ENCODE data around the gene GNAL. TPM values are rescaled to one million over a fixed set of nuclear protein-coding genes. Genes with fewer than 3 reads are reported as not detected.

The GNAL gene
- total and polyA plus RNA-seq, 7 donors = 0.46 to 25.1 (median 13.2) TPM

DNA sequence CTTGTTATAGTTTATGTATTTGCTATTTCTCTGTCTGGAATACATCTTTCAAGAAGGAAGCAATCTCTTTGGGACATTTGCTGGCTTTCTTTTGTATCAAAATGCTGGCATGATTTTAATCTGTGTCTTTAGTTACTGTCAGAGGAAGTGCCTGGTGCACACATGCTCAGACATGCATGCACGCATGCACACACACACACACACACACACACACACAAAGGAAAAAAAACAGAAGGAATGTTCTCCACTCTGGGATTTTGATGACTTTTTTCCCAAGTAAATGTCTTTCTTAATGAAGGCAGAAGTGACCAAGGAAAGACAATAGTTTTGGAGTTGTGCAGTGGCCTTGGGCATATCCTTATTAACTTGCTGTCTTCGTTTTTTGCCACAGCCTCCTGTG, 6.7 kb downstream of the GNAL start:
- no peaks in the 10 kb centered on the region for H3K36me3 ChIP-seq
- intact Hi-C loops (cut with DNase I) = no loop called here
- H3K9me3 ChIP-seq = no peaks in the 10 kb centered on the region
- H3K4me3 ChIP-seq = no peak overlapping the region
- WGBS, 2 donors = 91 to 93% methylated on average over 2 of the region's 2 CpGs
- peaks cover 0 to 6% (median 0%) of the 10 kb centered on the region in 4 donors for H3K4me1 ChIP-seq
- DNase-seq = no peak
- no peak overlapping the region for H3K27ac ChIP-seq
- no peaks in the 10 kb centered on the region for H3K27me3 ChIP-seq
- TF ChIP-seq POLR2AphosphoS5 (IDR thresholded peaks at IDR 0.05) = no peak
- no peak for TF ChIP-seq POLR2A (IDR thresholded peaks at IDR 0.05)
- TF ChIP-seq CTCF (IDR thresholded peaks at IDR 0.05) = no peak
- no peak for TF ChIP-seq EP300 (IDR thresholded peaks at IDR 0.05)

- 32 to 62% methylated on average over 7 of the region's 7 CpGs for WGBS, 2 donors
- intact Hi-C loops (cut with DNase I) = no loop called here
Measured at GRCh38 chr18:11696451-11696850, 7.4 kb downstream of the GNAL start.

GRCh38 chr18:11700876-11701275, 11.8 kb downstream of the GNAL start:
- intact Hi-C loops (cut with DNase I) = no loop called here
- Histone ChIP-seq H3K27ac (no peak overlapping the region), H3K27me3 (no peaks in the 10 kb centered on the region), H3K36me3 (no peaks in the 10 kb centered on the region), H3K4me1 (peaks cover 0 to 6% (median 0%) of the 10 kb centered on the region in 4 donors), H3K9me3 (no peaks in the 10 kb centered on the region), H3K4me3 (no peak overlapping the region)
- DNase-seq = no peak
- WGBS, 2 donors = 87 to 96% methylated on average over 6 of the region's 6 CpGs
- TF ChIP-seq POLR2AphosphoS5 (IDR thresholded peaks at IDR 0.05) (no peak), CTCF (IDR thresholded peaks at IDR 0.05) (no peak)

More at GRCh38 chr18:11696451-11696850, 7.4 kb downstream of the GNAL start:
- peaks cover 0 to 6% (median 0%) of the 10 kb centered on the region in 4 donors for H3K4me1 ChIP-seq
- DNase-seq = no peak
- H3K9me3 ChIP-seq = no peaks in the 10 kb centered on the region
- H3K27me3 ChIP-seq = no peaks in the 10 kb centered on the region
- H3K27ac ChIP-seq = no peak overlapping the region
- TF ChIP-seq CTCF (IDR thresholded peaks at IDR 0.05) = no peak
- no peak for TF ChIP-seq POLR2A (IDR thresholded peaks at IDR 0.05)
- TF ChIP-seq EP300 (IDR thresholded peaks at IDR 0.05) = no peak
- TF ChIP-seq POLR2AphosphoS5 (IDR thresholded peaks at IDR 0.05) = no peak
- no peak overlapping the region for H3K4me3 ChIP-seq
- no peaks in the 10 kb centered on the region for H3K36me3 ChIP-seq

- no peak for TF ChIP-seq POLR2A (IDR thresholded peaks at IDR 0.05)
- TF ChIP-seq POLR2AphosphoS5 (IDR thresholded peaks at IDR 0.05) = no peak
- TF ChIP-seq EP300 (IDR thresholded peaks at IDR 0.05) = no peak
- no peak for TF ChIP-seq CTCF (IDR thresholded peaks at IDR 0.05)
- 84 to 88% methylated on average over 4 of the region's 4 CpGs for WGBS, 2 donors
- Histone ChIP-seq H3K9me3 (no peaks in the 10 kb centered on the region), H3K27me3 (no peaks in the 10 kb centered on the region), H3K27ac (no peak overlapping the region), H3K36me3 (no peaks in the 10 kb centered on the region), H3K4me3 (no peak overlapping the region), H3K4me1 (no peaks in the 10 kb centered on the region)
- intact Hi-C loops (cut with DNase I) = no loop called here
- no peak for DNase-seq
Measured at GRCh38 chr18:11710578-11710977, 21.5 kb downstream of the GNAL start.

GRCh38 chr18:11713756-11714155, 24.7 kb downstream of the GNAL start:
- intact Hi-C loops (cut with DNase I) = no loop called here
- H3K9me3 ChIP-seq = no peaks in the 10 kb centered on the region
- H3K27me3 ChIP-seq = no peaks in the 10 kb centered on the region
- no peak overlapping the region for H3K4me3 ChIP-seq
- no peak overlapping the region for H3K27ac ChIP-seq
- H3K36me3 ChIP-seq = no peaks in the 10 kb centered on the region
- TF ChIP-seq EP300 (IDR thresholded peaks at IDR 0.05) (no peak), CTCF (IDR thresholded peaks at IDR 0.05) (no peak), POLR2A (IDR thresholded peaks at IDR 0.05) (no peak), POLR2AphosphoS5 (IDR thresholded peaks at IDR 0.05) (no peak)
- no peaks in the 10 kb centered on the region for H3K4me1 ChIP-seq
- 79 to 81% methylated on average over 6 of the region's 6 CpGs for WGBS, 2 donors
- DNase-seq = no peak

Data from sigmoid colon (tissue), 7 donors.